SK-N-SH (cell line): ENCODE data around the gene DDIT4. TPM values are rescaled to one million over a fixed set of nuclear protein-coding genes. Genes with fewer than 3 reads are reported as not detected.

Source experiments
- CTCF ChIA-PET: fragments of 300-600, 350-600 bp; formaldehyde crosslinking; extraction: SDS; loops from one replicate; lab custom pipeline; 2021; lab: Yijun Ruan, JAX
- POLR2A ChIA-PET: fragments of 350-600 bp; sonication (Branson Sonifier 250); formaldehyde crosslinking; extraction: SDS; loops from one replicate; lab custom pipeline; 2020; ENCODE audit warnings: antibody characterized with exemption, inconsistent platforms; lab: Yijun Ruan, JAX
- DNase-seq: peaks from one replicate; pipeline ENCODE4 v3.0.0; 2012
- H2AFZ ChIP-seq: fragments of 200-600 bp; sonication (generic); 2 replicates; pipeline ENCODE4 v1.8.1; 2016; ENCODE audit warnings: antibody characterized with exemption, mild to moderate bottlenecking, low read depth
- H3F3A ChIP-seq: fragments of 200-600 bp; sonication (generic); replicated peaks from 2 replicates; pipeline ENCODE3; 2016; ENCODE audit warnings: antibody characterized with exemption, mild to moderate bottlenecking; ENCODE audit not compliant: insufficient read depth
- H3K27ac ChIP-seq, 2 experiments: fragments of 200-500 bp in 1 of 2; fragments of 200-600 bp in 1 of 2; sonication (Bioruptor generic) in 1 of 2; sonication (generic), shearing (Covaris generic) in 1 of 2; 2 replicates each; pipeline versions ENCODE4 v1.5.1 to v1.6.1; 2014 to 2016; ENCODE audit warnings: low read depth in 2 of 2, inconsistent platforms in 1 of 2, low read length in 1 of 2, mild to moderate bottlenecking in 1 of 2, mixed read lengths in 1 of 2
- H3K27me3 ChIP-seq: fragments of 200-600 bp; sonication (generic), shearing (Covaris generic); 2 replicates; pipeline ENCODE4 v1.6.1; 2016; ENCODE audit warnings: mixed run types; ENCODE audit not compliant: insufficient read depth
- H3K36me3 ChIP-seq, 2 experiments: fragments of 200-500 bp in 1 of 2; fragments of 200-600 bp in 1 of 2; sonication (Bioruptor generic) in 1 of 2; sonication (generic) in 1 of 2; replicated peaks in 1 of 2; 2 replicates each; pipeline versions ENCODE3 to v1.5.1; 2014 to 2016; ENCODE audit warnings: low read length in 1 of 2, mild to moderate bottlenecking in 1 of 2; ENCODE audit not compliant: insufficient read depth in 2 of 2, control insufficient read depth in 1 of 2
- H3K4me1 ChIP-seq, 2 experiments: fragments of 200-500 bp in 1 of 2; fragments of 200-600 bp in 1 of 2; sonication (Bioruptor generic) in 1 of 2; sonication (generic), shearing (Covaris generic) in 1 of 2; 2 replicates each; pipeline versions ENCODE4 v1.5.1 to v1.6.1; 2014 to 2016; ENCODE audit warnings: low read depth in 1 of 2, low read length in 1 of 2, mixed run types in 1 of 2; ENCODE audit not compliant: insufficient read depth in 2 of 2, control insufficient read depth in 1 of 2
- H3K4me2 ChIP-seq: fragments of 200-600 bp; sonication (generic), shearing (Covaris generic); 2 replicates; pipeline ENCODE4 v1.6.1; 2017; ENCODE audit warnings: mixed run types
- H3K4me3 ChIP-seq, 2 experiments: fragments of 200-500 bp in 1 of 2; fragments of 200-600 bp in 1 of 2; sonication (Bioruptor generic) in 1 of 2; sonication (generic), shearing (Covaris generic) in 1 of 2; 2 replicates each; pipeline versions ENCODE4 v1.5.1 to v1.8.1; 2014 to 2016; ENCODE audit warnings: low read depth in 2 of 2, inconsistent platforms in 1 of 2, low read length in 1 of 2, mild to moderate bottlenecking in 1 of 2, mixed read lengths in 1 of 2, moderate library complexity in 1 of 2
- H3K79me2 ChIP-seq: fragments of 200-600 bp; sonication (generic); 2 replicates; pipeline ENCODE4 v1.8.1; 2017; ENCODE audit warnings: mild to moderate bottlenecking; ENCODE audit not compliant: insufficient read depth
- H3K9ac ChIP-seq: fragments of 200-600 bp; sonication (generic); 2 replicates; pipeline ENCODE4 v1.6.1; 2017; ENCODE audit warnings: mixed run types
- H3K9me2 ChIP-seq: fragments of 200-600 bp; sonication (generic); 2 replicates; pipeline ENCODE4 v1.6.1; 2017; ENCODE audit warnings: mixed run types
- H3K9me3 ChIP-seq: fragments of 200-600 bp; sonication (generic); 2 replicates; pipeline ENCODE4 v1.6.1; 2017; ENCODE audit warnings: mixed run types, mild to moderate bottlenecking, moderate library complexity
- H4K20me1 ChIP-seq: fragments of 200-600 bp; sonication (generic); 2 replicates; pipeline ENCODE4 v1.6.1; 2017; ENCODE audit warnings: mild to moderate bottlenecking, mixed run types; ENCODE audit not compliant: insufficient read depth
- ELF1 ChIP-seq: IDR thresholded peaks from 2 replicates; pipeline ENCODE4 v1.4.0; 2012
- EP300 ChIP-seq, 2 experiments: IDR thresholded peaks; 2 replicates each; pipeline versions ENCODE4 v1.4.0 to v1.6.1; 2012; ENCODE audit warnings: borderline replicate concordance in 1 of 2, low read depth in 1 of 2, low read length in 1 of 2
- EZH2phosphoT487 ChIP-seq: fragments of 200-600 bp; sonication (generic); IDR thresholded peaks from 2 replicates; pipeline ENCODE4 v1.6.1; 2017; ENCODE audit warnings: low read depth, mixed run types, mild to moderate bottlenecking, antibody characterized with exemption, moderate library complexity, borderline replicate concordance
- FOSL2 ChIP-seq: IDR thresholded peaks from 2 replicates; pipeline ENCODE4 v1.4.0; 2012; ENCODE audit warnings: low read depth, mild to moderate bottlenecking, moderate library complexity, borderline replicate concordance
- FOXJ3 ChIP-seq: sonication (generic); formaldehyde crosslinking; IDR thresholded peaks from 2 replicates; pipeline ENCODE4 v1.5.1; 2020; ENCODE audit warnings: mild to moderate bottlenecking, missing genetic modification reagents
- GATA2 ChIP-seq: sonication (generic); formaldehyde crosslinking; IDR thresholded peaks from 2 replicates; pipeline ENCODE4 v1.5.0; 2020; ENCODE audit warnings: mild to moderate bottlenecking, missing genetic modification reagents
- JUND ChIP-seq: IDR thresholded peaks from 2 replicates; pipeline ENCODE4 v1.4.0; 2012
- MEF2A ChIP-seq: IDR thresholded peaks from 2 replicates; pipeline ENCODE4 v1.4.0; 2012; ENCODE audit warnings: low read depth, borderline replicate concordance
- NFIC ChIP-seq: IDR thresholded peaks from 2 replicates; pipeline ENCODE4 v1.4.0; 2012; ENCODE audit warnings: borderline replicate concordance
- PBX3 ChIP-seq: IDR thresholded peaks from 2 replicates; pipeline ENCODE4; 2012
- POLR2AphosphoS5 ChIP-seq: IDR thresholded peaks from 2 replicates; pipeline ENCODE4 v1.6.1; 2012; ENCODE audit warnings: low read depth, low read length
- RAD21 ChIP-seq: IDR thresholded peaks from 2 replicates; pipeline ENCODE4 v1.6.1; 2012; ENCODE audit warnings: mild to moderate bottlenecking, low read length
- RCOR1 ChIP-seq: fragments of 150-350 bp; IDR thresholded peaks from 2 replicates; pipeline ENCODE4 v1.6.1; 2017; ENCODE audit warnings: antibody characterized with exemption, low read length
- REST ChIP-seq: IDR thresholded peaks from 2 replicates; pipeline ENCODE4 v1.6.1; 2012; ENCODE audit warnings: mild to moderate bottlenecking, low read depth, low read length, moderate library complexity
- RXRA ChIP-seq: IDR thresholded peaks from 2 replicates; pipeline ENCODE4 v1.4.0; 2012; ENCODE audit warnings: low read depth, mild to moderate bottlenecking, borderline replicate concordance
- SIN3A ChIP-seq: IDR thresholded peaks from 2 replicates; pipeline ENCODE4 v1.6.1; 2012; ENCODE audit warnings: low read depth, mild to moderate bottlenecking, low read length, moderate library complexity, borderline replicate concordance
- TCF12 ChIP-seq: IDR thresholded peaks from 2 replicates; pipeline ENCODE4 v1.4.0; 2012
- TEAD4 ChIP-seq: IDR thresholded peaks from 2 replicates; pipeline ENCODE4 v1.4.0; 2012; ENCODE audit warnings: mild to moderate bottlenecking, borderline replicate concordance; ENCODE audit not compliant: insufficient read depth
- YY1 ChIP-seq: IDR thresholded peaks from 2 replicates; pipeline ENCODE4 v1.4.0; 2012; ENCODE audit warnings: low read depth, mild to moderate bottlenecking
- WGBS: methylation state at CpG from one replicate; pipeline ENCODE4 v1.1.6; 2017; ENCODE audit warnings: low lambda C conversion rate; 5-methylcytosine and 5-hydroxymethylcytosine counted together
- polyA plus RNA-seq, 3 experiments: library from polyadenylated mRNA; depleted of rRNA; stranded (reverse); fragments of >200 nt; gene quantifications; 2 replicates each; pipeline ENCODE4 v1.2.3, GENCODE V29; 2012
- TF ChIP-seq, protein P1 (sequence below): fragments of 150-350 bp; IDR thresholded peaks from 2 replicates; pipeline ENCODE4 v1.6.1; 2017; ENCODE audit warnings: antibody characterized with exemption, low read length, low read depth, borderline replicate concordance
- TF ChIP-seq, protein P2 (sequence below): IDR thresholded peaks from 2 replicates; pipeline ENCODE4 v1.4.0; 2012; ENCODE audit warnings: low read depth

DDIT4 gene
- polyA plus RNA-seq, 1 of the 3 experiments (the other 2 are of a cell fraction), result 24.9 TPM

- no peak overlapping the region for H3K4me3 ChIP-seq
- no peaks in the 10 kb centered on the region for H3K79me2 ChIP-seq
- peak overlapping the region; percentile 34; the same call in 1 of the 2 replicates for H3K4me2 ChIP-seq
- H3K27ac ChIP-seq, result peak overlapping the region; percentile 61 to 92
- DNase-seq, result no peak
- peaks cover 30 to 45% of the 10 kb centered on the region in 2 experiments for H3K4me1 ChIP-seq
- H3F3A ChIP-seq, result peaks cover 14% of the 10 kb centered on the region
- CTCF ChIA-PET, result interaction anchor here (1.0 to 1.9 kb wide), 8 partner anchors 7 to 419 kb away, joined by 3 to 10 read pairs (median 3); partner anchors contain the start of gene DDIT4
- no peak overlapping the region for H3K9ac ChIP-seq
- TF ChIP-seq RCOR1 (0 out of 2 replicates have a peak, but pooled peaks have one; percentile 34), RXRA (peak; percentile 82; the same call in 1 of the 2 replicates), NFIC (peak; percentile 88), RAD21 (0 out of 2 replicates have a peak, but pooled peaks have one; percentile 28), PBX3 (peak; percentile 58), FOSL2 (no peak), EP300 (IDR thresholded peaks at IDR 0.05; ENCODE audit: borderline replicate concordance in 1 of 2, low read depth in 1 of 2, low read length in 1 of 2) (peak; percentile 38 to 39; a peak in 1 of 4 replicates), ELF1 (0 out of 2 replicates have a peak, but pooled peaks have one; percentile 19), TCF12 (peak; percentile 74), YY1 (no peak)
- TF ChIP-seq, protein P1, sequence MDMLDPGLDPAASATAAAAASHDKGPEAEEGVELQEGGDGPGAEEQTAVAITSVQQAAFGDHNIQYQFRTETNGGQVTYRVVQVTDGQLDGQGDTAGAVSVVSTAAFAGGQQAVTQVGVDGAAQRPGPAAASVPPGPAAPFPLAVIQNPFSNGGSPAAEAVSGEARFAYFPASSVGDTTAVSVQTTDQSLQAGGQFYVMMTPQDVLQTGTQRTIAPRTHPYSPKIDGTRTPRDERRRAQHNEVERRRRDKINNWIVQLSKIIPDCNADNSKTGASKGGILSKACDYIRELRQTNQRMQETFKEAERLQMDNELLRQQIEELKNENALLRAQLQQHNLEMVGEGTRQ, result no peak
- TF ChIP-seq, protein P2, sequence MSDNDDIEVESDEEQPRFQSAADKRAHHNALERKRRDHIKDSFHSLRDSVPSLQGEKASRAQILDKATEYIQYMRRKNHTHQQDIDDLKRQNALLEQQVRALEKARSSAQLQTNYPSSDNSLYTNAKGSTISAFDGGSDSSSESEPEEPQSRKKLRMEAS, result no peak
- TF ChIP-seq, all 33 proteins: peak for 8
- no peaks in the 10 kb centered on the region for H3K27me3 ChIP-seq
- no peaks in the 10 kb centered on the region for H3K9me3 ChIP-seq
- H4K20me1 ChIP-seq, result no peaks in the 10 kb centered on the region
- 36% methylated on average over 2 of the region's 2 CpGs for WGBS
- H2AFZ ChIP-seq, result peak overlapping the region; percentile 38; the same call in 1 of the 2 replicates
- no peaks in the 10 kb centered on the region for H3K9me2 ChIP-seq
- POLR2A ChIA-PET, result interaction anchor here (1.0 to 10.9 kb wide), 3 partner anchors 38 to 42 kb away, joined by 3 to 188 read pairs (median 3); partner anchors contain the start of gene DDIT4
- no peaks in the 10 kb centered on the region for H3K36me3 ChIP-seq
Observed at GRCh38 chr10:72315611-72316385, 42.1 kb downstream of the DDIT4 start.

GRCh38 chr10:72316386-72316700, 42.6 kb downstream of the DDIT4 start:
- H3K9me2 ChIP-seq, result no peaks in the 10 kb centered on the region
- ChIA-PET CTCF (interaction anchor here (1.0 to 1.9 kb wide), 8 partner anchors 8 to 420 kb away, joined by 3 to 10 read pairs (median 3); partner anchors contain the start of gene DDIT4), POLR2A (interaction anchor here (1.0 to 10.9 kb wide), 3 partner anchors 16 to 42 kb away, joined by 3 to 188 read pairs (median 4); partner anchors contain the start of gene DDIT4)
- no peaks in the 10 kb centered on the region for H4K20me1 ChIP-seq
- H3K79me2 ChIP-seq, result no peaks in the 10 kb centered on the region
- no peak overlapping the region for H3K4me2 ChIP-seq
- TF ChIP-seq JUND, result no peak
- no peak for TF ChIP-seq FOXJ3 (CRISPR knock-in tag)
- TF ChIP-seq TEAD4, result no peak
- no peak for TF ChIP-seq GATA2 (CRISPR knock-in tag)
- TF ChIP-seq POLR2AphosphoS5, result no peak
- TF ChIP-seq EZH2phosphoT487, result no peak
- TF ChIP-seq REST, result no peak
- no peak for TF ChIP-seq RXRA
- TF ChIP-seq MEF2A, result no peak
- TF ChIP-seq SIN3A, result no peak
- H3K9me3 ChIP-seq, result no peaks in the 10 kb centered on the region
- no peaks in the 10 kb centered on the region for H3K27me3 ChIP-seq
- no peaks in the 10 kb centered on the region for H3K36me3 ChIP-seq
- peak overlapping the region; percentile 61 to 92; a peak in 3 of 4 replicates for H3K27ac ChIP-seq
- peaks cover 36 to 49% of the 10 kb centered on the region in 2 experiments for H3K4me1 ChIP-seq
- WGBS, result 100% methylated on average over 1 of the region's 3 CpGs
- no peak for DNase-seq
- H3F3A ChIP-seq, result peaks cover 20% of the 10 kb centered on the region
- H3K9ac ChIP-seq, result no peak overlapping the region
- H3K4me3 ChIP-seq, result no peak overlapping the region
- H2AFZ ChIP-seq, result no peak overlapping the region
